GM19025 (cell line): ENCODE results near the gene IZUMO4.

Source experiments
- ATAC-seq: cut with Tn5 transposase; IDR thresholded peaks from one replicate; pipeline ENCODE4 v1.9.1; 2021; ENCODE audit warnings: mild to moderate bottlenecking, low read depth, moderate library complexity; ENCODE audit not compliant: unreplicated experiment

IZUMO4 gene

DNA sequence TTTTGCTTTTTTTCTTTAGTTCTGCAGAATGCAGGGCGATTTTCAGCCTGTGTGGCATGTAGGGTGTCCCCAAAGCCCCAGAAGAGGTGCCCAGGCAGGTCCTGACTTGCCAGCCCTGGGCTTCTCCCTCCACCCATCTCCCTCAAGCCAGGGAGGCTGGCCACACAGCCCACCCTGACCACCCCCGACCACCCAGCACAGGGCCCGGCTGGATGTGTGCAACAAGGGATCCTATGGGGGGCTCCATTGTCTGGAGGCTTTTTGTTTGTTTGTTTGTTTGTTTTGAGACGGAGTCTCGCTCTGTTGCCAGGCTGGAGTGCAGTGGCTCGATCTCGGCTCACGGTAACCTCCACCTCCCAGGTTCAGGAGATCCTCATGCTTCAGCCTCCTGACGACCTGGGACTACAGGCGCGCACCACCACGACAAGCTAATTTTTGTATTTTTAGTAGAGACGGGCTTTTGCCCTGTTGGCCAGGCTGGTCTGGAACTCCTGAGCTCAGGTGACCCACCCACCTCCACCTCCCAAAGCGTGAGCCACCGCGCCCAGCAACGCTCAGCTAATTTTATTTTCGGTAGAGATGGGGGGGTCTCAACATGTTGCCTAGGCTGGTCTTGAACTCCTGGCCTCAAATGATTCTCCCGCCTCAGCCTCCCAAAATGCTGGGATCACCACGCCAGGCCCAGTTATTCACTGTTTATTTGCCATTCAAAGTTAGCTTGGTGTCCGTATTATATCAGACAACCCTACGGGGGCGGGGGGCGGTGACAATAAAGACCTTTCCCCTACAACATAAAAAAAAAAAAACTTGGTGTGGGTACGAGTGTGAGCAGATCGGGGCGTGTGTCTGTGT lies 37.9 kb upstream of the IZUMO4 start:
- ATAC-seq: no peak

GRCh38 chr19:2059422-2060201 lies 37.1 kb upstream of the IZUMO4 start:
- ATAC-seq: no peak

DNA sequence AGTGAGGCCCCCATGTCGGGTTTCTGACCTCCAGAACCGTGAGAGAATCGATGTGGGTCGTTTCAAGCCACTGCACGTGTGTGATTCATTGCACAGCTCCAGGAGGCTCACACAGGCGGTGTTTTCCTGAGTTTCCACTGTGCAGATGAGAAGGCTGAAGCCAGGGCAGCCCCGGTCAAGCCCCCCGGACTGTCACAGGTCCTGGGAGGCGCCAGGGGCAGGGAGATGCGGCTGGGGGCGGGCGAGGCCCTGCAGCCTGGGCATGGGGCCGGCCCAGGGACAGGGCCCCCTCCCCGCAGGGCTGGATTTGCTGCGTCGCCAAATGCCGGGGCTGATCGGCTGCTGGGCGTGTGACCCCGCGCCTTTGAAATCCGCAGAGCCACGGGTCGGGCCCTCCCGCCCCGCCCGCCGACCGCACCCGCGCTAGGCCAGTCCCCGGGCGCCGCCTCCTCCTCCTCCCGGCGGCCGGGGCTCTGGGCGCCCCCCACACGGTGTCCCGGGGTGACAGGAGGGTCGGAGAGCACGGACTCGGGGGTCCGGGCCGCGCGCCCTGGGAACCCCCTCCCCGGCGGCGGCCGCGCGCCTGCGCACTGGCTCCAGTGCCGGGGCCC lies 35.7 kb upstream of the IZUMO4 start:
- ATAC-seq: peak; percentile 29

DNA sequence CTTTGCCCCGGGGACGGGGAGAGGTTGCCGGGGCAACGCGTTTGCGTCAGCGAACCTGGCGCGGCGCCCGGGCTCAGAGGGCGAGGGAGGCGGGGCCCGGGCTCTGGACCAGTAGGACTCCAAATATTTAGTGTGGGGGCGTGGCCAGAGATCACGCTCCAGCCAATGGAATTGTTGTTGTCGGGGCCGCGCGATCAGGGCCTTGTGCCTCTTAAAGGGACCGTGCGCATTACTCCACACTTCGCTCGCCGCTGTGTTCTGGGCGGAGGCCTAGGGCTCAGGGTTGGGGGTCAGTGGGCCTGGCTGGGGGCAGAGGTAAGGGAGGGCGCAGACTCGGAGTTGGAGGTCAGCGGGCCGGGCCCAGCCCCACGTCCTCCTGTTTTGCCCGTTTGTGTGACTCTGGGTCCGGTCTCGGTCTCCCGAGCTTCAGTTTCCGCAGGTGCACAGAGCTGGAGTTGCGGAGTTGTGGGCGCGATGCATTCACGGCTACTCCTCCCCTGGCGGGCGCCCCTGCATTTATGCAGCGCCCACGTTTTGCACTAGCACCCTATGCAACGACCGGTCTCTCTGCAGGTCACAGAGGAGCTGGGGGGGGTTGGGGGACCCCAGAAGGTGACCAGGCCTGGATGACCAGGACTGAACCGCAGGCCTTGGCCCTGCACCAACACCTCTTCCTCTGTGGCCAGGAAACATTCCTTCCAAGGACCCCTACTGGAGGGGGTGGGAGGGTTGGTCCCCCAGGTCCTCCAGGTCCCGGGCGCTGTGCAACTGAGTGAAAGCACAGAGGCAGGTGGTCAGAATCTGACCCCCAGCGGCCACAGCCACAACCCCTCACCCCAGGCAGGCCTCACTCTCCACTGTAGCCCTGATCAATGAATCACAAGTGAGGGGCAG lies 35.0 kb upstream of the IZUMO4 start:
- ATAC-seq: peak; percentile 80

DNA sequence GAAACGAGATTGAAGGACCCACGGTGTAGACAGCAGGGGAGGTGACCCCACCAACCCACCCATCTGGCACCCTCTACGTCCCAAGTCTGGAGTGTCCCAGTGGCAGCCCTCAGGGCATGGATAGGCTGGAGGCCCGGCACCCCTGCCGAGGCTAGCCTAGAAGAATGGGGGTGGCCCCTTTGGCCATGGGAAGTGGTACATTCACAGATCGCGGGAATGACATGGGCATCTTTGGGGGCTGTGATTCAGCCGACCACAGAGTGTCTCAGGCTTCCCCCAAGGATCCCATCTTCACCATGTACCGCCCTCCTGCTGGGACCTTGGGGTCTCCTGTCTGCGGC lies 34.4 kb upstream of the IZUMO4 start:
- ATAC-seq: no peak

DNA sequence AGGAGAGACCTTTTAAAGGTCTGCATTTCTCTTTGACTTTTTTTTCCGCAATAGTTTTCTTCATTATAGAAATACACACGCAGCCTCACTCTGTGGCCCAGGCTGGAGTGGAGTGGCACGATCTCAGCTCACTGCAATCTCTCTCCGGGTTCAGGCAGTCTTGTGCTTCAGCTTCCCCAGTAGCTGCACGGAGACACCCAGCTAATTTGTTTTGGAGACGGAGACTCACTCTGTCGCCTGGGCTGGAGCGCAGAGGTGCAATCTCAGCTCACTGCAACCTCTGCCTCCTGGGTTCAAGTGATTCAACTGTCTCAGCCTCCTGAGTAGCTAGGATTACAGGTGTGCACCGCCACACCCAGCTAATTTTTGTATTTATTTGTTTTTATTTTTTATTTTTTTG lies 33.9 kb upstream of the IZUMO4 start:
- no peak for ATAC-seq

GRCh38 chr19:2063824-2064223 lies 32.9 kb upstream of the IZUMO4 start:
- ATAC-seq: no peak

DNA sequence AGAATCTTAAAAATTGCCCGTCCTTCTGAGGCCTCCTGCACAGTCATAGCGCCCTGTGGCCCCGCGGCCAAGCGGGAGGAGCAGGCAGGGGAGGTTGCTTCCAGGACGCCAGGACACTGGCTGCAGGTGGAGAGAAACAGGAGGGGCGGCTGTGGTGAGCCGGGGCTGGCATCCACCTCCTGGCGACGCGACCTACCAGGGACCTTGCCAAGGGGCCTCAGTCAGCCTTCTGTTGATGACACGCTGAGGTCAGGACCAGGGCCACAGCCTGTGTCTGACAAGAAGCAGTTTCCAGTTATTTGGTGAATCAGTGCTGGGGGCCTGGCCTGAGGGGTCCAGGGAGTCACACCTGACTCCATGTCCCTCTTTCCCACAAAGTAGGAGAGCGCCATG lies 32.3 kb upstream of the IZUMO4 start:
- no peak for ATAC-seq

GRCh38 chr19:2064788-2065524 lies 31.8 kb upstream of the IZUMO4 start:
- no peak for ATAC-seq

GRCh38 chr19:2070436-2070827 lies 26.3 kb upstream of the IZUMO4 start:
- ATAC-seq: no peak

GRCh38 chr19:2070986-2071673 lies 25.6 kb upstream of the IZUMO4 start:
- ATAC-seq: no peak

DNA sequence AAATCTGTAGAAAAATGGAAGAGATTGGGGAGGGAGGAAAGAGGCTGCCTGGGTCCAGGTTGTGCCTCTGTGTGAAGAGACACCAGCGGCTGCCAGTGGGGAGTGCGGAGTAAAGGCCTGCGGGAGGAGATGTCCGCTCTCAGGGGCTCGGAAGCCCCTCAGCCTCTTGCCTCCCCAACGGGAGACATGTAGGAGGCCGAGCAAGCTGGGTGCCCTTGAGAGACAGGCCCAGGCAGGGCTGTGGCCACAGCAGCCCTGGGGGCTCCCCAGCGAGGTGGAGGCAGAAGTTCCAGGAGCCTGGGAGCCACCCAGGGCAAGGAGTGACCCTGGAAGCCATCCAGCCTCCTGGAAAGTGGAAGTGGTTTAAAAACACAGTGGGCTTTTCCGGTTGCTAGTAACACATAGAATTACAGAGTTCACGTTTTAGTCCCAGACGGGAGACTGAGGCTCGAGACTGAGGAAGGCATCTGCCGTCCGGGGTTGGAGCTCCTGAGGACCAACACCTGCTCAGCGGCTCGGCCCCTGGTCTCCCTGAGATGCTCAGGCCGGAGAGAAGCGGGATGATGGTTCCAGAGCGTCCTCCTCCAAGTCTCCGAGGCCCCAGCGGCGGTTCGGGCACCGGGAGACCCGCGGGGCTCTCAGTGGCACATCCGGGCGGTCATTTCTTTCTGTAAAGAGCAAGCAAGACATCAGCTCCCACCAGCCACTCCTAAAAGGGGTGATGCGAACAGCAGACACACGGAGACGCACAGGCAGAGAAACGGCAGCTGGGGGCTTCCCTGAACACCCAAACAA lies 23.8 kb upstream of the IZUMO4 start:
- no peak for ATAC-seq

GRCh38 chr19:2076526-2076944 lies 20.2 kb upstream of the IZUMO4 start:
- ATAC-seq: no peak

DNA sequence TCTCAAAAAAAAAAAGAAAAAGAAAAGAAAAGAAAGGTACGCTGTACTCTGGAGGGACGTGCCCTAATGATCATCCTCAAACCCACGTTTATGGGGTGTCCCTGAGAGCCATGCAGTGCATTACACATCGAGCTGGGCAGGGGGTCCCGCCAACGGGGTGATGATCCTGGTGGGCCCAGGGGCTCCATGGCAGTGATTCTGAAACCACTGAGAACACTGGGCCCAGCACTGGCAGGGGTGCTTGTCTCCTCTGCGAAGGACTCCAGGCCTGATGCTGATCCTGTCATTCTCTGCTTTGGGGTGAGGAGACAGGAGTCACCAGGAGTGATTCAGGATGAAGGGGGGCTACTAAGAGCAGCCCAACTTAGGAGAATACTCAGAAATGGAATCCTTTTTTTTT lies 19.3 kb upstream of the IZUMO4 start:
- ATAC-seq: no peak

DNA sequence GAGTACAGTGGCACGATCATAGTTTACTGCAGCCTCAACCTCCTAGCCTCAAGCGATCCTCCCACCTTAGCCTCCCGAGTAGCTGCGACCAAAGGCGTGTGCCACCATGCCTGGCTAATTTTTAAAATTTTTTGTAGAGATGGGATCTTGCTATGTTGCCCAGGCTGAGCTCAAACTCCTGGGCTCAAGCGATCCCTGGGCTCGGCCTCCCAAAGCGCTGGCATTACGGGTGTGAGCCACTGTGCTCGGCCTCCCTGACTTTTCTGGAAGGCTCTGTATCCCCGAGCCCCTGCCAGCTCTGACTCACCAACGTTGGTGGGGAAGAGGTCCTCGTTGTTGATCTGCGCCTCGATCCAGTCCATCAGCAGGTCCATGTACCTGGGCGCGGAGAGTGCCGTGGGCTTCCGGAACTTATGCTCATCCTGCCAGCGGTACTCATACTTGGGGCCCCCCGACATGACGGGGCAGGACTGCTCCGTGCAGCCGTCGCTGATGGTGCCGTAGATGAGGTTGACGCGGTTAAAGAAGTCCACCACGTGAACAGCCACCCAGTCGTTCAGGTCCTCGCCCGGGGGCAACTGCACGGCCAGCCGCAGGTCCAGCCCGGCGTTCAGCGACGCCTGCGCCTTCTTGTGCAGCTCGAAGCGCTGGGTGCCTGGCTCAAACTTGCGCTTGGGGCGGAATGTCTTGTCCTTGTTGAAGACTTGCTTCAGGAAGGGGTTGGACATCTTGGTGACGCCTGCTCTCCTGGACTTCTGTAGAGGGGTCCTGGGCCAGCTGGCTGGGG lies 18.7 kb upstream of the IZUMO4 start:
- no peak for ATAC-seq

DNA sequence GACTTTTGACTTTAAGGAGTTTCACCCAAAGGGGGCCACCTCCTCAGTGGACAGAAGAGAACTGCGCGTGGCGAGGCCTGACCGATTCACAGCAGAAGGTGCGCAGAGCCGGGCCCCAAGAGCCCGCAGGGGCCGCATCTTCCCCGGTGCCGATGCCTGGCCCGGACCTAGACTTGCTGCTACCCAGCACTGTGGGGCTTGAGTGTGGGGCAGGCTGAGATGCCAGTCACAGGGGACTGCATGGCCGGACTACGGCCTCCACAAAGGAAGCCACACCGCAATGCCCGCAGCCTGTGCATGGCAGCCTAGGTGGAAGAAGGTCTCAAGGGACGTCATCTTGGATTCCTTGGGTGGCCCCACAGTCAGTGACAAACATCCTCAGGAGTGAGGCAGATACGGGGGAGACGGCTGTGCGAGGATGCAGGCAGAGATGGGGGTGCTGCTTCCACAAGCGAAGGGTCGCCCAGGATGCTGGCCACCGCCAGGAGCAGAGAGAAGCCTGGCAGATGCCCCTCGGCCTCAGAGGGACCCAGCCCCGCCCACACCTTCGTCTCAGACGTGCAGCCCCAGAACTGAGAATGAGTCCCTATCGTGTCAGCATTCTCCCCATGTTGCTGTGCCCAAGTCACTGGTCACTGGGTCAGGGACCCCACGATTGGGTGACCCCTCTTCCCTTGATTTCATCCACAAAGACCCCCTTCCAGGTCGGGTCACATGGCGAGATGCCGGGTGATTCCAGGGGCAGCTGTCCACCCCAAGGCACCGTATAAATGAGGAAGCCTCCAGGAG lies 17.4 kb upstream of the IZUMO4 start:
- no peak for ATAC-seq

- no peak for ATAC-seq
Observed at GRCh38 chr19:2079865-2080301, 16.8 kb upstream of the IZUMO4 start.
